Spleen (tissue), 11 donors: ENCODE results near the gene PDGFD. TPM values are rescaled to one million over a fixed set of nuclear protein-coding genes. Genes with fewer than 3 reads are reported as not detected.

Experiments
- DNase-seq: peaks from one replicate; pipeline ENCODE4 v3.0.0-alpha.2; 2020
- H3K27ac ChIP-seq, 8 donors: fragments of 200-600 bp; sonication (generic) in 7 of 8; 1 replicate in 4 of 8; 2 replicates in 4 of 8; pipeline versions ENCODE4 v1.5.0 to v1.8.0; 2016 to 2021; ENCODE audit warnings: inconsistent platforms in 4 of 8, mild to moderate bottlenecking in 4 of 8, moderate library complexity in 1 of 8
- H3K27me3 ChIP-seq, 7 donors: fragments of 200-600 bp; sonication (generic) in 6 of 7; replicated peaks in 1 of 7; 1 replicate in 4 of 7; 2 replicates in 3 of 7; pipeline versions ENCODE4 v1.5.0 to v1.8.0; 2016 to 2021; ENCODE audit warnings: inconsistent platforms in 3 of 7, mild to moderate bottlenecking in 1 of 7
- H3K36me3 ChIP-seq, 6 donors: fragments of 200-600 bp; sonication (generic) in 5 of 6; 1 replicate in 4 of 6; 2 replicates in 2 of 6; pipeline versions ENCODE4 v1.5.0 to v1.8.0; 2016 to 2021; ENCODE audit warnings: inconsistent platforms in 2 of 6
- H3K4me1 ChIP-seq, 6 donors: fragments of 200-600 bp; sonication (generic) in 5 of 6; 1 replicate in 3 of 6; 2 replicates in 3 of 6; pipeline versions ENCODE4 v1.5.0 to v1.8.0; 2016 to 2021; ENCODE audit warnings: inconsistent platforms in 3 of 6
- H3K4me3 ChIP-seq, 8 donors: fragments of 200-600 bp; sonication (generic) in 7 of 8; 1 replicate in 4 of 8; 2 replicates in 4 of 8; pipeline versions ENCODE4 v1.5.0 to v1.8.0; 2016 to 2021; ENCODE audit warnings: inconsistent platforms in 4 of 8, mild to moderate bottlenecking in 4 of 8, moderate library complexity in 2 of 8
- H3K9me3 ChIP-seq, 8 donors: fragments of 200-600 bp; sonication (generic) in 7 of 8; 1 replicate in 4 of 8; 2 replicates in 4 of 8; pipeline versions ENCODE4 v1.5.0 to v1.8.0; 2016 to 2021; ENCODE audit warnings: inconsistent platforms in 4 of 8
- CTCF ChIP-seq, 11 experiments: fragments of 200-600 bp in 7 of 11; fragments of 450-650 bp in 4 of 11; sonication (generic) in 4 of 11; IDR thresholded peaks in 8 of 11; conservative IDR thresholded peaks in 3 of 11; 1 replicate in 7 of 11; 2 replicates in 4 of 11; pipeline versions ENCODE4 v1.4.0 to v1.8.0; 2016 to 2021; ENCODE audit warnings: antibody characterized with exemption in 11 of 11, inconsistent platforms in 4 of 11, mild to moderate bottlenecking in 1 of 11
- POLR2A ChIP-seq, 3 donors: fragments of 450-650 bp; IDR thresholded peaks; one replicate each; pipeline ENCODE4 v1.5.1; 2017; ENCODE audit warnings: antibody characterized with exemption in 3 of 3, mild to moderate bottlenecking in 1 of 3
- POLR2AphosphoS5 ChIP-seq, 3 donors: sonication (generic); formaldehyde crosslinking; IDR thresholded peaks; one replicate each; pipeline ENCODE4 v1.5.1; 2017; ENCODE audit warnings: antibody characterized with exemption in 3 of 3
- WGBS, 5 donors: extraction: QIAGEN DNeasy Blood & Tissue Kit in 3 of 5; methylation state at CpG; one replicate each; pipeline versions ENCODE4 v1.1.5 to v1.1.7; 2013 to 2018; 5-methylcytosine and 5-hydroxymethylcytosine counted together
- intact Hi-C: fragments of 100-400 bp; cut with DNase I; formaldehyde crosslinking; loops from one replicate; pipeline ENCODE4 v1.15.0; 2023; ENCODE audit warnings: low total_unique reads
- polyA plus RNA-seq, 3 donors: library from polyadenylated mRNA; stranded (reverse); fragments of 200-250 nt; gene quantifications; one replicate each; pipeline ENCODE4 v1.2.1, GENCODE V29; 2013
- total RNA-seq, 7 donors: library from RNA; depleted of rRNA in 3 of 7; stranded (reverse); fragments of >200 nt in 3 of 7; fragmentation: NEBNext Ultra II Directional in 4 of 7; extraction: Animal tissue kit (Norgen Biotek cat#: 25700) in 4 of 7; gene quantifications; one replicate each; pipeline versions ENCODE4 v1.1.0 to v1.2.1, GENCODE V29; 2016 to 2021
- donor health status: healthy with polysubstance abuse.
- donor health status: DM: no; HTN: no; CAD: no; lungs with moderate emphysema.
- donor health status: DM: no; HTN: no; CAD: no.
- donor health status: Bipolar disorder and iron deficiency.
- donor health status: healthy.
- donor health status: DM: no; HTN: no; CAD: no.
- donor health status: DM: yes; HTN: yes; CAD: no.

The PDGFD gene
- total and polyA plus RNA-seq, 10 donors: 0.43 to 7.1 (median 3.4) TPM

GRCh38 chr11:104129145-104129544, 34.8 kb downstream of the PDGFD start:
- intact Hi-C loops: no loop called here
- H3K4me3 ChIP-seq: no peak overlapping the region
- no peak for TF ChIP-seq POLR2AphosphoS5 (IDR thresholded peaks at IDR 0.05)
- TF ChIP-seq CTCF (IDR thresholded peaks at IDR 0.05 in 8 of 11, conservative IDR thresholded peaks at IDR 0.05 in 3 of 11): no peak
- no peak for DNase-seq
- H3K9me3 ChIP-seq: no peaks in the 10 kb centered on the region
- H3K4me1 ChIP-seq: peaks cover 0 to 6% (median 0%) of the 10 kb centered on the region in 6 donors
- no peak overlapping the region for H3K27ac ChIP-seq
- H3K36me3 ChIP-seq: no peaks in the 10 kb centered on the region
- WGBS, 5 donors: 76 to 86% (median 82%) methylated on average over 3 of the region's 3 CpGs
- H3K27me3 ChIP-seq: no peaks in the 10 kb centered on the region

GRCh38 chr11:104127828-104128227, 36.1 kb downstream of the PDGFD start:
- H3K4me1 ChIP-seq: peaks cover 0 to 6% (median 0%) of the 10 kb centered on the region in 6 donors
- no peak overlapping the region for H3K27ac ChIP-seq
- H3K4me3 ChIP-seq: no peak overlapping the region
- no peaks in the 10 kb centered on the region for H3K27me3 ChIP-seq
- no peaks in the 10 kb centered on the region for H3K36me3 ChIP-seq
- TF ChIP-seq POLR2A (IDR thresholded peaks at IDR 0.05) (no peak), POLR2AphosphoS5 (IDR thresholded peaks at IDR 0.05) (no peak), CTCF (IDR thresholded peaks at IDR 0.05 in 8 of 11, conservative IDR thresholded peaks at IDR 0.05 in 3 of 11) (no peak)
- intact Hi-C loops: no loop called here
- DNase-seq: no peak
- 89 to 96% (median 94%) methylated on average over 2 of the region's 2 CpGs for WGBS, 5 donors
- no peaks in the 10 kb centered on the region for H3K9me3 ChIP-seq

GRCh38 chr11:104126464-104126863, 37.5 kb downstream of the PDGFD start:
- 90 to 98% (median 93%) methylated on average over 1 of the region's 1 CpG for WGBS, 5 donors
- DNase-seq: no peak
- no peaks in the 10 kb centered on the region for H3K36me3 ChIP-seq
- no peaks in the 10 kb centered on the region for H3K9me3 ChIP-seq
- H3K27ac ChIP-seq: no peak overlapping the region
- intact Hi-C loops: no loop called here
- H3K4me3 ChIP-seq: no peak overlapping the region
- H3K4me1 ChIP-seq: peaks cover 0 to 6% (median 0%) of the 10 kb centered on the region in 6 donors
- TF ChIP-seq POLR2A (IDR thresholded peaks at IDR 0.05) (no peak), POLR2AphosphoS5 (IDR thresholded peaks at IDR 0.05) (no peak), CTCF (IDR thresholded peaks at IDR 0.05 in 8 of 11, conservative IDR thresholded peaks at IDR 0.05 in 3 of 11) (no peak)
- no peaks in the 10 kb centered on the region for H3K27me3 ChIP-seq

GRCh38 chr11:104124979-104125378, 39.0 kb downstream of the PDGFD start:
- no peak for TF ChIP-seq POLR2A (IDR thresholded peaks at IDR 0.05)
- TF ChIP-seq CTCF (IDR thresholded peaks at IDR 0.05 in 8 of 11, conservative IDR thresholded peaks at IDR 0.05 in 3 of 11): no peak
- TF ChIP-seq POLR2AphosphoS5 (IDR thresholded peaks at IDR 0.05): no peak
- intact Hi-C loops: no loop called here
- no peak overlapping the region for H3K27ac ChIP-seq
- H3K27me3 ChIP-seq: no peaks in the 10 kb centered on the region
- no peak overlapping the region for H3K4me3 ChIP-seq
- H3K9me3 ChIP-seq: no peaks in the 10 kb centered on the region
- H3K36me3 ChIP-seq: no peaks in the 10 kb centered on the region
- WGBS, 5 donors: 47 to 71% (median 50%) methylated on average over 1 of the region's 1 CpG
- no peak for DNase-seq
- peaks cover 0 to 6% (median 0%) of the 10 kb centered on the region in 6 donors for H3K4me1 ChIP-seq
